GM19043 (cell line): ENCODE measurements around the gene AP5B1.

ENCODE experiments used
- ATAC-seq: cut with Tn5 transposase; IDR thresholded peaks from one replicate; pipeline ENCODE4 v1.9.1; 2021; ENCODE audit warnings: low read depth; ENCODE audit not compliant: unreplicated experiment

The AP5B1 gene

DNA sequence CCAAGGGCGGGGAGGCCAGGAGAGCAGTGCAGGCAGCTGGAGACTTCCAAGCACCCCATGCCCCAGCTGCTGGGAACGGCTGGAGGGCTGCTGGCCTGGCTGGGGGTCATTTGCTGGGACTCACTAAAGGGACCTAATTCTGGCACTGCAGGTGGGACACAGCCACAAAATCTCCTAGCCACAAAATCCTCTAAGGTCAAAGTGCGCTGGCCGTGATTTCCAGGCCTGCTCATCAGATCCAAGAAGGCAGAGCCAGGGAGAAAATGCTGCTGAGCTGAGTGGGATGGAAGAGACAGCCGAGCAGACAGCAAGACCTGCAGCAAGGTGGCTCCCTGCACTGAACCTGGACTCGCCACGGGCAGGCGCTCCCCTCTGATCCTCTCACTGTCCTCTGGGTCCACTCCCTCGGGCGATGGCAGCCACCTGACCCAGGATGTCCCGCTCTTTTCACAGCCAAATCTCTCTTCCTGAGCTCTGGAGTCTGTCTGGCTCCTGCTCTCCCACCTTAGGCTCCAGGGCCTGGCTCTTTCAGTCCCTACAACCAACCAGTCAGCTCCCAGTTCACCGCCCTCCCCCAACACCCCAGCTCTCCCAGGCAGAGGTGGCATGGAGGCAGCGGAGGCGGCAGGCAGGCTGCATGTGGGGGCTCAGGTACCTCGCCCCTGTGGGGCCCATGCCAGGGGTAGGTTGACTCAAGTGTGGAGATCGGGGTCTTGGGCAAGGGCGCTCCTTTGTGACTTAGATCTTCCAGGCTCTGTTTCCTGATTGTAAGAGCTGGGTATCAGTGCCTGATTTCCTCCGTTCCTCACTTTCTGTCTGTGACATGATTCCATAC lies 20.6 kb upstream of the AP5B1 start:
- ATAC-seq = no peak

DNA sequence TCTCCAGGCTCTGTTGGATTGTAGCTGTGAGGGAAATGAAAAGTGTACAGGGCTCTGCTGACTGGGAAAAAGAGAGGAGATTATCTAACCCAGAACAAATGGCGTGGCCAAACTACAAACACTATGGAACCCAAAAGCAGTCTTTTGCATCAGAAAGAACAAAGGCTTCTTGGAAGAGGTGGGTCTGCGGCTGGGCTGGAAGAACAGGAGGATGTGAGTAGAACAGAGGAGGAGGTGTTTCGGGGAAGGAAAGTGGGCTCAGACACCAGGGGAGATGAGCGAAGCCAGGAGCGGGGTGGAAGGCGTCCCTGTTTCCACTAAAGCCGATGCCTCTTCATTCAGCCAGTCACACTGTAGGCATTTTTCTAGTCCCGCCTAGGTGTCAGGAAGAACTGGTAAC lies 18.1 kb upstream of the AP5B1 start:
- no peak for ATAC-seq

DNA sequence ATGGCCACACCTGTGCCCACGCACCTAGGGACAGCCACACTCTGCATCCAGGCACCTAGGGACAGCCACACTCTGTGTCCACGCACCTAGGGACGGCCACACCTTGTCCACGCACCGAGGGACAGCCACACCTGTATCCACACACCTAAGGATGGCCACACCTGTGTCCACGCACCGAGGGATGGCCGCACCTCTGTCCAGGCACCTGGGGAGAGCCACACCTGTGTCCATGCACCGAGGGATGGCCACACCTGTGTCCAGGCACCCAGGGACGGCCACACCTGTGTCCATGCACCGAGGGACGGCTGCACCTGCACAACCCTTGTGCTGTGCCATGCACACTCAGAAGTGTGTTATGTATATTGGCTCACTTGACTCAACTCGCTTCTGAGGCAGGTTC lies 16.9 kb upstream of the AP5B1 start:
- ATAC-seq = no peak

DNA sequence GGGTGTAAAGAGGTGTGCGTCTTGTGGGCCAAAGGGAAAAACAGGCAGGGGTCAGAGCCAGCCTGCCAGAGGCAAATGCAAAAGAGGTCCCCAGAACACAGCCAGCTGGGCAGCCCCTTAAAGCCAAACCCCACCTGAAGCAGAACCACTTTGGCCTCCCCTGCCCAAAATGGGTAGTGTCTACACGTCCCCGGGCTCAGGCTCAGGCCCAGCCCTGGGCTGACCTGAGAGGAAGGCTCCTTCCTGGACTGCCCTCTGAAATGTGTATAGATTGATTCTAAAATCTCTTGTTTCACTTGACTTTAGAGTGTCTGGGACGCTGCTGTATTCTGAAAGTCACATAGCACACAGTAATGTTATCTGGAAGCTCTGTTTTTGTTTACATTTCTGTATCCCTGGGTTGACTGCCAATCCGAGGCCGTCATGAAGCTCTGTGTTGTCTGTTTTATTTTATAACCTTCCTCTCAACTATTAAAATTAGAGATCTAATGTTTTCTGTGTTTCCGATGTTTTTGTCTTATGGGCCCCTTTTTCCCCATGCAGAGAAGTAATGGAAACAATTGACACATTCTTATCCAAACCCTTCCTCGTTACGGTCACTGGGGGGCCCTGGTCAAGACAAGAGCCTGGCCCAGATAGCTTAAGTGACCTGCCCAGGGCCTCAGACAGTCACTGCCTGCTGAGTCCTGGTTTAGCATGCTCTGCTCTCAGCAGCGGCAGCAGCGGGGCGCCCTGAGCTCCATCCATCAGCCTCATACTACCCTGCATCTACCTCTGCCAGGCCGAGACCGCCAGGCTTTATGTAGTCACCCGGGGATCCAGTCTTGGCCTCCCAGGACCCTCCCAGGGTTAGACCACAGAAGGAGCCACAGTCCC lies 16.2 kb upstream of the AP5B1 start:
- ATAC-seq = no peak

DNA sequence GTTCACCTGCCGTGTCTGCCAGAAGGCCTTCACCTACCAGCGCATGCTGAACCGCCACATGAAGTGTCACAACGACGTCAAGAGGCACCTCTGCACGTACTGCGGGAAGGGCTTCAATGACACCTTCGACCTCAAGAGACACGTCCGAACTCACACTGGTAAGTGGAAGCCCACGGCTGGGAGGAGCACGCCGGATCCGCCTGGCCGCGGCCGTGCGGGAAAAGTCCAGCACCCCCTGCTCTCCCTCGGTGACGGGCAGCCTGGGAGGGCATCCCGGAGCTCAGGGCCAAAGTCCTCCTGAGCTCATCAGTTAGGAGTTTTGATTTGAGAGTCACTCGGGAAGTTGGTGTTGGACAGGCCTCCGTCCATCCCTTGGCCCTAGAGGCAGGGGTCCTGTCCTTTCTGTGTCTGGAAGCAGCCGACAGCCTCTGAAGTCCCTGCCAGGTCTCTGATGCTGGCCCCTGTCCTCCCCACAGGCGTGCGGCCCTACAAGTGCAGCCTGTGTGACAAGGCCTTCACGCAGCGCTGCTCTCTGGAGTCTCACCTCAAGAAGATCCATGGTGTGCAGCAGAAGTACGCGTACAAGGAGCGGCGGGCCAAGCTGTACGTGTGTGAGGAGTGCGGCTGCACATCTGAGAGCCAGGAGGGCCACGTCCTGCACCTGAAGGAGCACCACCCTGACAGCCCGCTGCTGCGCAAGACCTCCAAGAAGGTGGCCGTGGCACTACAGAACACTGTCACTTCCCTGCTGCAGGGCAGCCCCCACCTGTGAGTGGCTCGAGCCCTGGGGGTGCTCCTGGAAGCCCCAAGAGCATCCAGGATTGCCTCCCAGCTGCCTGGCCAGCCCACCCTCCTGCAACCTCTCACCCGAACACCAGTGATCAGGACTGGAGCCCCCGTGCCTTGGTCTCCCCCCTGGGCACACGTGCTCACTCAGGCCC lies 14.1 kb upstream of the AP5B1 start:
- no peak for ATAC-seq

DNA sequence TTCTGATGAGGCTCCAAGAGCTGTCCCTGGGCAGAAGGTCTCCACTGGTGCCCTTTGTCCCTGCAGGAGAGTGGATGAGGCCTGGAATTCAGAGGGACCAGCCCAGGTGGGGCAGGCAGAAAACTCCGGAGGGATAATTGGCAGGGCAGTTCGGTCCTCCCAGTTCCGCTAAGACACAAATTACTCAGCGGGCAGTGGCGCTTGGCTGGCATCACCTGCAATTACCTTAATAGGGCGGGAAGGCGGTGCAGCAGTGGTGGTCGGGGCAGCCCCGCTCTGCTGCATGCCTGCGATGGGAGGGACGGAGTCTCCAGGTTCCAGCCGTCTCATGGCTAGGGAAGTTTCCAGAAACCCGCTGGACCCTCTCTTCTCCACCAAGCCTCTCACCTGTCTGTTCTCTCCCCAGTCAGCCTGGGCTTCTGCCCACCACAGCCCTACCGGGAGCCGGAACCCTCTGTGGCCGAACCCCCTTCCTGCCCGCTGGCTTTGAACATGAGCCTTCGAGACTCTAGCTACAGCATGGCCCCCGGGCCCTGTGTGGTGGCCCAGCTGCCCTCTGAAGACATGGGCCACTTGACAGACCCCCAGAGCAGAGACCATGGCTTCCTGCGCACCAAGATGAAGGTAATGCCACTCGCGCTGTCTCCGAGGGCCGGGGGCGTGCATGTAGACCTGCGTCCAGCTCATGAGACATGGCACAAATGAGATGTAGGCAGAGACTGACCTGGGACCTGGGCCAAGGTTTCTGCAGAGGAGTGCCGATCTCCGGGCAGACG lies 13.0 kb upstream of the AP5B1 start:
- ATAC-seq = no peak

DNA sequence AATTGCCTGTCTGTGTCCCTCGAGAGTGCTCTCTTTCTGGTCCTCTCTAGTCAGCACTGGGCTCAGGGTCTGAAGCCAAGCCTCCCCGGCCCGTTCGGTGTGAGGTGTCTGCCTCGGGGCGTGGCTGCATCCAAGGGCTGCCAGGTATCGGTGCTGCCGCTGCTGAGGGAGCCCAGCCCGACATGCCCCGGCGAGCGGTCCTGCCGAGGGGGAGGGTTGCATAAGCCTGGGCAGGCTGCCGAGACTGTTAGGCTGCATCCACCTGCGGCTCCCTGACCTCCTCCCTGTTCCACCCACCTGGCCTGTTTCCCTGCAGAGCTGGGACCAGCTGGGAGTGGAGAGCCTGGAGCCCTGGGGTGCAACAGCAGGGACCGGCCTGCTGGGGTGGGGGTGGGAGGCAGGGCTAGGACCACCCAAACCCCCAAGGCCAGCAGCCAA lies 12.4 kb upstream of the AP5B1 start:
- no peak for ATAC-seq

DNA sequence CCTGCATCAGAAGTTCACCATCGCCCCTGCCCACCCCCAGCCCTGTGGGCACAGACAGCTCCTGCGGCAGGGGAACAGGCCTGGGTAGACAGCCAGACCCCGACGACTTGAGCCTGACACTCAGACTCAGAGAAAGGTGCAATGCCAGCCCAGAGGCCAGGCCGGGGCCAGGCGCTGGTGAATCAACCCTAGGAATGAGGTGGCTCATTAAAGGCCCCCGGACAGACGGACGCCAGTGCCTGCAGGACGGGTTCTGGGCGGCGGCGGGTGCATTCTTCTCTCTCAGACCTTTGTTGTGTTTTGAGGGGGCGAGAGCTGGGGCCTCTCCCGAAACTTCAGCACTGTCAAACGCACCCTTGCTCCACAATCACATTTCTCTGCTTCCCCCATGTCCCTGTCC lies 11.7 kb upstream of the AP5B1 start:
- no peak for ATAC-seq

DNA sequence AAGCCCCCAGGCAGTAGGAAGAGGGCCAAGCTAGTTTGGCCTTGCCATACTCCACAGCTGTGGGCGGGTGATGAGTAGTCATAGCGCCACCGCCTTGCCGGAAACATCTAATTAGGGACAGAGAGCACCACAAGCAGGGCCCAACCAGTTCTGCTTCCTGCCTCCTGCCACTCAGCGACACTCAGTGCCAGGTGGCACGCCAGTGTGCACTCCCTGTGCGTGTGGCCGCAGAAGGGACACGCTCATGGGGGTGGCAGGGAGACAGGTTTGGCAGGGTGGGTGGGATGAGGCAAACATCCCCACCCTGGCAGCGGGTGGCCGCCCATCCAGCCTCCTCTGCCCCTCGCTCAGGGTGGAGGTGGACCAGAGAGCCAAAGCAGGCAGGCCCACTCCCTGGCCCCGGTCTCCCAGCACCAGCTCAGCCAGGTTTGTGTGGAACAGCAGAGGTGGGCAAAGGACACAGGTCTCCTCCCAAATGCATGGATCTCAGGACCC lies 11.0 kb upstream of the AP5B1 start:
- ATAC-seq = peak; percentile 95

DNA sequence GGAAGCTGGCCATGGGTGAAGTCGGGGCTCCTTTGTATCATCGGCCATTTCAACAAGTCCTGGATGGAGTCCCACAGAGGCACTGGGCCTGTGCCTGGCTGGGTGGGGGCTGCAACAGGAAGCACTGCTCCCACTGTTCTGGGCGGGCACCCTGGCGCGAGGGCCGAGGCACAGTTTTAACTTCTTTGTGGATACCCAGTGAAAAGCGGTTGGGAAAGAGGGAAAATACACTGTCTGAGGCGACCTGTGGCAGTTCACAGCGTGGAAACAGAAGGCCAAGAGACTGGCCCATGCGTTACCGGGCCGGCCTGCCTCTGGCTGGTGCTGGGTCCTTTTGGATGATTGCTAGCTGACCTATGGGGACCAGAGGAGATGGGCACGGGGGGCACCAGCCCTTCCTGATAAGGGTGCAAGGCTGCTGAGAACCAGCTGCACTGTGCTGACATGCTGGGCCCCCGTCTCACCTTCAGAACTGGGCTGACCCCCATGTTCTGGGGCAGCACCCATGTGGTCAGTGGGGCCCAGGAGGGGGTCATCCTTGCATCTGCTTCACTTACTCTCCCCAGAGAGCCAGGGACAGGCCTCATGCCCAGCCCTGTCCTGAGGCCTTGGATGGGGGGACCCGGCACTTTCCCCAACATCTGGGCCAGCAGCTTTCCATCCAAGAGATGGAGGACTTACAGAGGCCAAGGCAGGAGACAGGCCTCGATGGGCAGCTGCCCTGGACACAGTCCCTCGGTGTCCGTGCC lies 10.3 kb upstream of the AP5B1 start:
- ATAC-seq = no peak

DNA sequence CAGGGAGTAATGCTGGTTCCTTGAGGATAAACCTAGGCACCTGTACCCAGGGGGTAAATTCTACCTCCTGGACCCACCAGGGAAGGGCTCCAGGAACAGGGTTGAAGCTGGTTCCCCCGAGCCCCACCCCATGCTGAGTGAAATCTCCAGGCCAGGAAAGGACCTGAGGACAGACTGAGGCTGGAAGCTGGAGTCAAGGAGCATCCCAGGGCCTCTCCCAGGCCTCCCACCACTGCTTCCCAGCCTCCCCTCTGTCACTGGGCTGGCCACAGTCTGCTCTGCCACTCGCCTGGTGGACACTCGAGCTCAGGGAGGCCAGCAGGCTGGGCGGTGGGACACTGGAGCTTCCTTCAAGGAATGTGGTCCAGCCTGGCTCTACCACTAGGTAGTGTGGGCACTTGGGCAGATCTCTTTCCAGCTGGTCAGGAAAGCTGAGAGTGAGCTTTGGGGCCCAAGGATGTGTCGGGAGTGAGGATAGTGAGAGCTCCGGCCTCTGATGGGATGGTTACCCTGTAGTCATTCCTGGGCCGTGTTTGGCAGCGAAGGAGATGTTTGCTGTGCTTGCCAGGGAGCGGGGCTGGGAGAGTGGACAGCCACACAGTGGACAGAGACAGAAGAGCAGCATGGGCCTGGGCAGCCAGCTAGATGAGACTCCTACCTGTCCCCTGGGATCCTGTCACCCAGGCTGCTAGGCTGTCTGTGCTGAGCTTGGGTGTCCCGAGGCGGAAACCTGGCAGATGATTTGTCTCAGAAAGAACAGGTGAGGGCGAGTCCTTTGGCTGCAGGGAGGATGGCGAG lies 9.5 kb upstream of the AP5B1 start:
- ATAC-seq = no peak

DNA sequence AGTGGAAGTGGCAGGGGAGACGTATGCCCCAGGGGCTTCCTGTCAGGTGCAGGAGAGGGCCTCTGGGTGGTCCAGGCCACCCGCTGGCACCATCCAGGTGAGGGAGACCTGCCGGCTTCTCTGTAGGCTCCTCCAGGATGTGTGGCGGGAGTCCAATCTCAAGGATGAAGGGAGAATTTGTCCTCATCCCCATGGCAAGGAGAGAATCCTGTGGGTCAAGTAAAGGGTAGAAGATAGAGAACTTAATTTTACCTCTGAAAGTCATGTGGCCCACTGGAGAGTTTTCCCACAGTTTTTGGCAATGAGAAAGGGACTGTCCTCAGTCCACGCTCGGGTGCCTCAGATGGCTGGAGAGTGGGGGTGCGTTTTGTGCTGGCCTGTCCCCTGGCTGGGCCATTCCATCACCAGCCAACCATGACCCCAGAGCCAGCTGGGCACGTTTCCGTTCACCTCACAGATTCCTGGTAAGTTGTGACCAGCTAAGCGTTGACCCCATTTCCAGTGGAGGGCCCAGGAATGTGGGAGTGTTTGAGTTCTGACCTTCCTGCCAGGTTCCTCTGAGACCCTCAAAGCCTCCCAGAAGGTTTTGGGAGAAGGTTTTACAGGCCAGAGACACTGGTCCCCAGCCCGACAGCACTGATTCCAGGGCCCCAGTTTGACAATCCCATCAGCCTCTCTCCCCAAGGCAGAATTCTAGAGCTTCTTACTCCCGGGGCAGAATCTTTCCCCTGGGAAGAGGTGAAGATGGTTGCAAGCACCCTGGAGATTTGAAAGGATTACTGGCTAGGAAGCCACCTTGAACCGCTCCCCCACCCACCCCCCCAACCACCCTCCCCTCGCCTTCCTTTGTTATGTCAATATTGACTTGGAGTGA lies 8.7 kb upstream of the AP5B1 start:
- no peak for ATAC-seq

DNA sequence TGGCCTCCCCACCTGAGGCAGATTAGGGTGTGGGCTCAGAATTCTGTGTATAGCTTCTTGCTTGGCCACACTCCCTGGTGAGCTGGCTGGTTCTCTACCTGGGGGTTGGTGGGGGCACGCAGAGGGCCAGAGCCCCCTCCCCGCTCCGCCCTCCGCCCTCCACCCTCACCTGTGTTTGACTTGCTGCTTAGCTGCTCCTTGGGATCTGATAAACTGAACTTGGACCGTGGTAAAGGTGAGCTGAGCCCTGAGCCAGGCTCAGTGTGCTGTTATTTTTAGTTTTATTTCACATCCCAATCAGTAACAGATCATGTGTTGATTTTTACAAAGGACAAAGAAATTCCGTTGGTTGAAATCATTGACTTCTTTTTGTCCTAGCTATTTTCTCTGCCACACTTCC lies 8.0 kb upstream of the AP5B1 start:
- ATAC-seq = no peak

DNA sequence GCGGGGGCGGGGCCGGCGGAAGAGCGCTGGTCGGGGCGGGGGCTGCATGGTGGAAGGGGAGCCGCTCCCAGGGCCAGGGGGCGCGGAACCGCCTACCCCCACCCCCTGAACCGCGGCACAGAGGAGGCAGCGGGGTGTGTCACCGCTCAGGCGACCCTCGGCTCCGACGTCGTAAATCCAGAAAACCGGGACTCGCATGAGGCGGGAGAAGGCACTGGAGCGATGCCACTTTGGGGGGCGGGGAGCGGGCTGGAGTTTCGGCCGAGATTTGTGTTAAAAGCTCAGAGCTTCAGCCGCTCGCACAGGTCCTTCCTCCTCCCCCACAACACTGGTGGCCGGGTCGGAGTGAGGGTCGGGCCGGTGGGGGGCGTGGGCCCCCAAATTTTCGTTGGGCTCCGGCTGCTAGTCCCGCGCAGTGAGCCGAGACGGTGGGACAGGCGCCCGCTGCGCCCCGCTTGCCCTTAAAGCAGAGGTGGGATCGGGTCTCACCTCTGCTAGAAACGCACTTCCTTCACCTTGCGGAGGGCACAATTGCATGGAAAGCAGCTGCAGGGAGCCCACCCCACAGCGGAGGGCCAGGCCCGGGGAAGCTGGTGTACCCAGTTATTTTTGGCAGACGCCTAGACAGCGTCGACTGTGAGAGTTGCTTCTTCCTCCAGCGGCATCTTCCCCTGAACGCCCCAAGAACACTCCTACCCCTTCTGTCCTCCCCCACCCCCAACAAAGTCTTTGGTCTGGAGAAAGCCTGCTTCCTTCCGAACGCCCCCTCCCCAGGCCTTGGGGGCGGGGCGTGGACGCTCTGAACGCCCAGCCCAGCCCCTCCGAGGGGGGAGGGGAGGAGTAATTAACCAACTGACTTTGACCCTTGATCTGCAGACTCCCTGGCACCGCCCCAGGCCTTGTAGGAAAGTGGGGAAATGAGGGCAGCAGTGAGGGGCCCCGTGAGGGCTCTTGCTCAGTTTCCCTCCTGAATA lies 7.2 kb upstream of the AP5B1 start:
- no peak for ATAC-seq

DNA sequence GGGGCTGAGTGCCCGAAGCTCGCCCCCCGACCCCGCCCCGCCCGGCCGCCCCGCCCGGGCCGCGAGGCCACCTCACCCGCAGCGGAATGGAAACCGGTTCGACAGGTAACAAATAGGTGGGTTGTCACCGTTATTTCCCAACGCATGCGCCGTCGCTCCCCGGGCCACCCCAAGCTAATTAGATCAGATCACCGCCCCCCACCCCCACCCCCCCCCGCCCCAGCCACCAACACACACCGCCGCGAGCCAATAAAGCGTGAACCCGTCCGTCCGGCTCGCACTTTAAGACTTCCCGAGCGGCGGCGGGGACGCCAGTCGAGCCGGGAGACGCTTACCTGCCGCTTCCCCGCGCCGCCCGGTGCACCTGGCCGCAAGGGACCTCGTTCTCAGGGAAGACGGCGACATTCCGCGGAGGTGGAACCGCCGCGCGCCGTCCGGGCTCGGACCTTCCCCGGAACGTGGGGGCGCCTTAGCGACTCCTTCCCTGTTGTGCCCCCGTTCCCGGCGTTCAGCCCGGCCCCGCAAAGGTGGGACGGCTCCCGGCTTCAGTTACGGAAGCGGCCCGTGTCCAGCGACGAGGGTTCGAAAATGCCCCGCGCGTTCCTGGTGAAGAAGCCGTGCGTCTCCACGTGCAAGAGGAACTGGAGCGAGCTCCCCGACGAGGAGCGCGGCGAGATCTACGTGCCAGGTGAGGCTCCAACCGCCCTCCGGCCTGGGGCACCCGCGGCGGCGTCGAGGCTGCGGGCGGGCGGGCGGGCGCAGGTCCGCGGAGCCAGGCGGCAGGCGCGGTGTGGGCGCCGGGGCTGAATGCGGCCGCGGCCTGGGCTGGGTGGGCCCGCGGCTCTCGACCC lies 6.2 kb upstream of the AP5B1 start, which contains the start of gene OVOL1:
Gene OVOL1, plus strand, starts transcription at position 278 of the 851 bp plus-strand sequence. Its CDS starts 311 bp downstream, at position 589.
- no peak for ATAC-seq
